K562 (cell line): ENCODE results near the gene DDC. TPM values are rescaled to one million over a fixed set of nuclear protein-coding genes. Genes with fewer than 3 reads are reported as not detected.

ENCODE experiments used
- ATAC-seq: fragments of 200-7000 bp; cut with Tn5 transposase; 3 replicates; pipeline ENCODE4 v1.9.1; 2020; ENCODE audit warnings: moderate library complexity
- BruUV-seq: library from RNA; stranded (reverse); fragments of 400-500 nt; replicated peaks from 2 replicates; lab custom pipeline; 2021; lab: Mats Ljungman, UMichigan
- CTCF ChIA-PET: fragments of 300-600 bp; formaldehyde crosslinking; extraction: SDS; loops from one replicate; lab custom pipeline; 2021; ENCODE audit warnings: low intra/inter-chr PET ratio; lab: Yijun Ruan, JAX
- POLR2A ChIA-PET: fragments of 300-600, 350-650 bp; sonication (Branson Sonifier 250); formaldehyde crosslinking; extraction: SDS; loops from one replicate; lab custom pipeline; 2021; ENCODE audit warnings: antibody characterized with exemption, inconsistent platforms; lab: Yijun Ruan, JAX
- DNase-seq, 4 experiments: peaks; one replicate each; pipeline versions ENCODE4 v3.0.0 to v3.0.0-alpha.2; 2011 to 2018; ENCODE audit warnings: low spot score in 3 of 4, mixed read lengths in 3 of 4; ENCODE audit errors: extremely low read depth in 1 of 4
- FAIRE-seq: peaks from 2 replicates; lab custom pipeline; 2011; peaks lifted over from hg19 to GRCh38; lab: Jason Lieb, UNC
- H2AFZ ChIP-seq: 2 replicates; pipeline ENCODE4 v1.6.0; 2011; ENCODE audit warnings: low read depth, low read length, control low read depth, inconsistent platforms
- H3K27ac ChIP-seq: fragments of 200-600 bp; 3 replicates; pipeline ENCODE4 v1.8.0; 2011; ENCODE audit warnings: low read depth, mild to moderate bottlenecking, control low read depth, inconsistent platforms, low read length, moderate library complexity, mixed read lengths; ENCODE audit errors: extremely low read depth
- H3K27me3 ChIP-seq, 2 experiments: fragments of 300-600 bp in 1 of 2; 2 replicates in 1 of 2; 3 replicates in 1 of 2; pipeline versions ENCODE4 v1.6.0 to v1.8.0; 2011; ENCODE audit warnings: inconsistent platforms in 2 of 2, low read length in 2 of 2, mild to moderate bottlenecking in 1 of 2, mixed read lengths in 1 of 2, moderate library complexity in 1 of 2; ENCODE audit not compliant: control insufficient read depth in 2 of 2, insufficient read depth in 2 of 2
- H3K36me3 ChIP-seq: fragments of 300-600 bp; 3 replicates; pipeline ENCODE4 v1.8.0; 2011; ENCODE audit warnings: mild to moderate bottlenecking, low read length, inconsistent platforms; ENCODE audit not compliant: control insufficient read depth, insufficient read depth
- H3K4me1 ChIP-seq, 2 experiments: fragments of 200-600 bp in 1 of 2; replicated peaks in 1 of 2; 2 replicates in 1 of 2; 3 replicates in 1 of 2; pipeline versions ENCODE4 v1.5.1 to v1.8.0; 2011; ENCODE audit warnings: inconsistent platforms in 2 of 2, low read length in 2 of 2, mild to moderate bottlenecking in 1 of 2, mixed read lengths in 1 of 2, moderate library complexity in 1 of 2; ENCODE audit not compliant: control insufficient read depth in 2 of 2, insufficient read depth in 2 of 2
- H3K4me2 ChIP-seq: 2 replicates; pipeline ENCODE4 v1.6.1; 2011; ENCODE audit warnings: low read length, control low read depth, inconsistent platforms, mixed read lengths; ENCODE audit not compliant: insufficient read depth
- H3K4me3 ChIP-seq: fragments of 200-600 bp; sonication (generic), shearing (Covaris generic); 2 replicates; pipeline ENCODE4 v1.5.1; 2016; ENCODE audit warnings: control low read depth, inconsistent platforms
- H3K79me2 ChIP-seq: fragments of 200-600 bp; 3 replicates; pipeline ENCODE4 v1.8.0; 2011; ENCODE audit warnings: low read length, inconsistent platforms; ENCODE audit not compliant: control insufficient read depth, insufficient read depth
- H3K9ac ChIP-seq, 2 experiments: 2 replicates each; pipeline versions ENCODE4 v1.6.0 to v1.6.1; 2011; ENCODE audit warnings: low read depth in 2 of 2, low read length in 2 of 2, control low read depth in 1 of 2, inconsistent platforms in 1 of 2, mild to moderate bottlenecking in 1 of 2, mixed read lengths in 1 of 2; ENCODE audit not compliant: insufficient read depth in 1 of 2
- H3K9me1 ChIP-seq: one replicate; pipeline ENCODE4 v1.6.0; 2011; ENCODE audit warnings: inconsistent platforms, mild to moderate bottlenecking, low read length, moderate library complexity; ENCODE audit not compliant: control insufficient read depth, insufficient read depth
- H3K9me3 ChIP-seq: replicated peaks from 2 replicates; pipeline ENCODE4 v1.5.1; 2011; ENCODE audit warnings: low read depth, low read length, inconsistent platforms; ENCODE audit not compliant: control insufficient read depth, insufficient read depth
- H4K20me1 ChIP-seq: replicated peaks from 2 replicates; pipeline ENCODE4 v1.6.1; 2011; ENCODE audit warnings: low read length, inconsistent platforms, mixed read lengths; ENCODE audit not compliant: control insufficient read depth, insufficient read depth
- RBM14 ChIP-seq: fragments of 200-400 bp; formaldehyde crosslinking; IDR thresholded peaks from 2 replicates; pipeline ENCODE4 v1.6.1; 2018; ENCODE audit warnings: low read depth, mild to moderate bottlenecking, low read length, moderate library complexity, borderline replicate concordance; ENCODE audit not compliant: insufficient read depth
- RFX7 ChIP-seq: fragments of 250-450 bp; sonication (Bioruptor Pico); IDR thresholded peaks from 2 replicates; pipeline ENCODE4 v1.5.1; 2021; ENCODE audit warnings: mild to moderate bottlenecking
- SREBF2 ChIP-seq: sonication (generic); formaldehyde crosslinking; IDR thresholded peaks from 2 replicates; pipeline ENCODE4 v1.4.0; 2020; ENCODE audit warnings: mild to moderate bottlenecking, missing genetic modification reagents
- ZBTB17 ChIP-seq: fragments of 450-650 bp; formaldehyde crosslinking; IDR thresholded peaks from 2 replicates; pipeline ENCODE4 v1.4.0; 2020; ENCODE audit warnings: mild to moderate bottlenecking
- WGBS: fragments of 100-300 bp; shearing (Covaris generic); methylation state at CpG from one replicate; pipeline ENCODE4 v1.1.6; 2016; ENCODE audit warnings: low coverage, mixed read lengths; ENCODE audit not compliant: insufficient coverage; ENCODE audit errors: missing lambda C conversion rate; 5-methylcytosine and 5-hydroxymethylcytosine counted together
- in situ Hi-C: fragments of 300-500 bp; cut with MboI; formaldehyde crosslinking; loops from 4 replicates; pipeline ENCODE4 v1.15.0; 2018; ENCODE audit warnings: inconsistent platforms, mixed read lengths
- intact Hi-C: fragments of 100-400 bp; cut with micrococcal nuclease; formaldehyde crosslinking; loops from 2 replicates; pipeline ENCODE4 v1.14.2; 2022
- polyA plus RNA-seq, 8 experiments: library from polyadenylated mRNA; depleted of rRNA in 4 of 8; stranded (reverse) in 5 of 8; unstranded in 3 of 8; fragments of >200 nt; fragmentation: Nextera tagmentation in 2 of 8; fragmentation: Illumina TruSeq in 1 of 8; extraction: Ambion mirVana in 2 of 8; extraction: Trizol in 1 of 8; gene quantifications; 2 replicates each; pipeline versions ENCODE4 v1.2.1 to v1.2.3, GENCODE V29; 2011 to 2014; ENCODE audit warnings: inconsistent platforms in 1 of 8, missing spikeins in 1 of 8
- total RNA-seq, 7 experiments: library from RNA; depleted of rRNA in 6 of 7; stranded (reverse); fragments of >200 nt in 6 of 7; fragmentation: Illumina TruSeq in 2 of 7; extraction: Trizol in 2 of 7; gene quantifications; 2 replicates each; pipeline versions ENCODE4 v1.2.1 to v1.2.3, GENCODE V29; 2011 to 2021; ENCODE audit warnings: low replicate concordance in 1 of 7
- TF ChIP-seq, protein P1 (sequence below): sonication (generic); formaldehyde crosslinking; IDR thresholded peaks from 2 replicates; pipeline ENCODE4 v1.8.1; 2022; ENCODE audit warnings: missing genetic modification reagents
- TF ChIP-seq, protein P2 (sequence below): fragments of 250-450 bp; sonication (Bioruptor Pico); IDR thresholded peaks from 2 replicates; pipeline ENCODE4 v1.8.0; 2021; ENCODE audit warnings: moderate library complexity, mild to moderate bottlenecking, inconsistent platforms

DDC gene
- total and polyA plus RNA-seq, 9 of the 15 experiments (the other 6 are each of a cell fraction or from before 2014, with no cell fraction given): not detected

DNA sequence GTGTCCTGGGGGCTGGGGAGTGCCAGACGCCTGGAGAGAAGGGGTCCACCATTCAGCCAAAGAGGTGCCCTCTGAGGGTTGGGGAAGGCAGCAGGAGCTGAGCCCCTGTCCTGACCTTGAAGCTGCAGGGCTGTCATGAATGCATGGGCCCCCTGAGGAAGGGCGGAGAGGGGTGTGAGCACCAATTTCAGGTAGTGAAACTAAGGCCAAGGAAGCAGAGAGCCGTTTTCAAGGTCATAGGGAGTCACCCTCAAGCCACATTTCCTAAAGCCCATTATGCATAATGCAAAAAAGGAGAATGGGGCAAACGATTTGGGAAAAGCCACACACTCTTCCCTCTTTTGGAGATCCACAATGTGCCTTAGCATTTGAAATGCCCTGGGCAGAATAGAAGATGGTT is 152.2 kb downstream of the DDC start:
- TF ChIP-seq ZBTB17 (no peak), RBM14 (no peak), RFX7 (no peak), SREBF2 (CRISPR knock-in tag) (no peak)
- TF ChIP-seq, protein P1, sequence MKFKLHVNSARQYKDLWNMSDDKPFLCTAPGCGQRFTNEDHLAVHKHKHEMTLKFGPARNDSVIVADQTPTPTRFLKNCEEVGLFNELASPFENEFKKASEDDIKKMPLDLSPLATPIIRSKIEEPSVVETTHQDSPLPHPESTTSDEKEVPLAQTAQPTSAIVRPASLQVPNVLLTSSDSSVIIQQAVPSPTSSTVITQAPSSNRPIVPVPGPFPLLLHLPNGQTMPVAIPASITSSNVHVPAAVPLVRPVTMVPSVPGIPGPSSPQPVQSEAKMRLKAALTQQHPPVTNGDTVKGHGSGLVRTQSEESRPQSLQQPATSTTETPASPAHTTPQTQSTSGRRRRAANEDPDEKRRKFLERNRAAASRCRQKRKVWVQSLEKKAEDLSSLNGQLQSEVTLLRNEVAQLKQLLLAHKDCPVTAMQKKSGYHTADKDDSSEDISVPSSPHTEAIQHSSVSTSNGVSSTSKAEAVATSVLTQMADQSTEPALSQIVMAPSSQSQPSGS (CRISPR knock-in tag): no peak
- TF ChIP-seq, protein P2, sequence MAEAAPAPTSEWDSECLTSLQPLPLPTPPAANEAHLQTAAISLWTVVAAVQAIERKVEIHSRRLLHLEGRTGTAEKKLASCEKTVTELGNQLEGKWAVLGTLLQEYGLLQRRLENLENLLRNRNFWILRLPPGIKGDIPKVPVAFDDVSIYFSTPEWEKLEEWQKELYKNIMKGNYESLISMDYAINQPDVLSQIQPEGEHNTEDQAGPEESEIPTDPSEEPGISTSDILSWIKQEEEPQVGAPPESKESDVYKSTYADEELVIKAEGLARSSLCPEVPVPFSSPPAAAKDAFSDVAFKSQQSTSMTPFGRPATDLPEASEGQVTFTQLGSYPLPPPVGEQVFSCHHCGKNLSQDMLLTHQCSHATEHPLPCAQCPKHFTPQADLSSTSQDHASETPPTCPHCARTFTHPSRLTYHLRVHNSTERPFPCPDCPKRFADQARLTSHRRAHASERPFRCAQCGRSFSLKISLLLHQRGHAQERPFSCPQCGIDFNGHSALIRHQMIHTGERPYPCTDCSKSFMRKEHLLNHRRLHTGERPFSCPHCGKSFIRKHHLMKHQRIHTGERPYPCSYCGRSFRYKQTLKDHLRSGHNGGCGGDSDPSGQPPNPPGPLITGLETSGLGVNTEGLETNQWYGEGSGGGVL (CRISPR knock-in tag): no peak
- CTCF ChIA-PET: no interaction called here
- Histone ChIP-seq H3K4me2 (no peak overlapping the region), H3K4me3 (no peak overlapping the region), H3K4me1 (no peaks in the 10 kb centered on the region), H3K9me3 (no peaks in the 10 kb centered on the region), H4K20me1 (no peaks in the 10 kb centered on the region), H3K9me1 (no peaks in the 10 kb centered on the region), H3K27ac (no peak overlapping the region), H3K36me3 (no peaks in the 10 kb centered on the region), H3K27me3 (no peaks in the 10 kb centered on the region), H2AFZ (no peak overlapping the region), H3K79me2 (no peaks in the 10 kb centered on the region), H3K9ac (peak overlapping the region in 1 of 2 experiments; percentile 56; a peak in 2 of 4 replicates)
- no peak for ATAC-seq
- no peak for DNase-seq
- POLR2A ChIA-PET: interaction anchor here (1.0 to 1.3 kb wide), 2 partner anchors 8 to 11 kb away, joined by 3 read pairs; no protein-coding TSS in a partner anchor
- BruUV-seq: no TSS peak
- in situ Hi-C loops: no loop called here
- FAIRE-seq: no peak
- intact Hi-C loops: loop anchor here (10.0 kb wide), 1 partner anchor 558 kb away; no protein-coding TSS in a partner anchor
- 16% methylated on average over 4 of the region's 4 CpGs for WGBS
